Renal cortical epithelial cell (primary cell): ENCODE measurements around the gene ZBTB8B. TPM values are rescaled to one million over a fixed set of nuclear protein-coding genes. Genes with fewer than 3 reads are reported as not detected.
"Not testable (repeated sequence)": the region's sequence is repeated elsewhere in the genome, so short reads cannot be mapped to it uniquely, and the experiment has no call there.

Experiments used
- DNase-seq: peaks from one replicate; pipeline ENCODE4 v3.0.0-alpha.2; 2011; ENCODE audit warnings: low read depth
- total RNA-seq: library from RNA; depleted of rRNA; stranded (reverse); fragments of >200 nt; gene quantifications from 2 replicates; pipeline ENCODE4 v1.2.3, GENCODE V29; 2014

Gene ZBTB8B
- total RNA-seq, 1 donor from 2014 or later: under 0.01 TPM

DNA sequence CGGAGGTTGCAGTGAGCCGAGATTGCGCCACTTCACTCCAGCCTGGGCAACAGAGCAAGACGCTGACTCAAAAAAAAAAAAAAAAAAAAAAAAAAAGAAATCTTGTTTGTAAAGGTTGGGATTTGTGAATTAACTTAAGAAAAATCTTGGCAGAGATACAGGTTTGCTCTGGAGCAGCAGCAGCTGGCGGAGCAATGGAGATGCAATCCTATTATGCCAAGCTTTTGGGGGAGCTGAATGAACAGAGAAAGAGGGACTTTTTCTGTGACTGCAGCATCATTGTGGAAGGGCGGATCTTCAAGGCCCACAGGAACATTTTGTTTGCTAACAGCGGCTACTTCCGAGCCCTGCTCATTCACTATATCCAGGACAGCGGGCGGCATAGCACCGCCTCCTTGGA lies 5.6 kb downstream of the ZBTB8B start:
- DNase-seq: no peak

DNA sequence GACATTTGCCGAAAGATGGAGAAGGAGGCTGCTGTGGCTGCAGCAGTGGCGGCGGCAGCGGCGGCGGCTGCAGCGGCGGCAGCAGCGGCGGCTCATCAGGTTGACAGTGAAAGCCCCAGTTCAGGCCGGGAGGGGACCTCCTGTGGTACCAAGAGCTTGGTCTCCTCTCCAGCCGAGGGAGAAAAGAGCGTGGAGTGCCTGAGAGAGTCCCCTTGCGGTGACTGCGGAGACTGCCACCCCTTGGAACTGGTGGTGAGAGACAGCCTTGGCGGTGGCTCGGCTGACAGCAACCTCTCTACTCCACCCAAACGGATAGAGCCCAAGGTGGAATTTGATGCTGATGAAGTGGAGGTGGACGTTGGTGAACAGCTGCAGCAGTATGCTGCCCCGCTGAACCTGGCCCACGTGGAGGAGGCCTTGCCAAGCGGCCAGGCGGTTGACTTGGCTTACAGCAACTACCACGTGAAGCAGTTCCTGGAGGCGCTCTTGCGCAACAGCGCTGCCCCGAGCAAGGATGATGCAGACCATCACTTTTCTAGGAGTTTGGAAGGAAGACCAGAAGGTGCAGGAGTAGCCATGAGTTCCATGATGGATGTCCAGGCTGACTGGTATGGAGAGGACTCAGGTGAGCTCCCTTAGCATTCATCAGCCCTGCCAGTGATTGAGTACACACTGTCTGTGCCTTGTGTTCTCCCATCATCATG lies 6.3 kb downstream of the ZBTB8B start:
- no peak for DNase-seq

GRCh38 chr1:32471695-32472362 lies 7.0 kb downstream of the ZBTB8B start:
- DNase-seq: no peak

- not testable (repeated sequence) for DNase-seq
Observed at GRCh38 chr1:32472966-32473365, 8.1 kb downstream of the ZBTB8B start.

GRCh38 chr1:32474954-32475353 lies 10.1 kb downstream of the ZBTB8B start:
- peak; percentile 33 for DNase-seq

- DNase-seq: no peak
Observed at GRCh38 chr1:32480003-32480402, 15.1 kb downstream of the ZBTB8B start.

GRCh38 chr1:32480761-32481160 lies 15.9 kb downstream of the ZBTB8B start:
- DNase-seq: no peak

- not testable (repeated sequence) for DNase-seq
Observed at GRCh38 chr1:32481788-32482187, 16.9 kb downstream of the ZBTB8B start.

GRCh38 chr1:32485554-32486255 lies 20.8 kb downstream of the ZBTB8B start:
- no peak for DNase-seq

DNA sequence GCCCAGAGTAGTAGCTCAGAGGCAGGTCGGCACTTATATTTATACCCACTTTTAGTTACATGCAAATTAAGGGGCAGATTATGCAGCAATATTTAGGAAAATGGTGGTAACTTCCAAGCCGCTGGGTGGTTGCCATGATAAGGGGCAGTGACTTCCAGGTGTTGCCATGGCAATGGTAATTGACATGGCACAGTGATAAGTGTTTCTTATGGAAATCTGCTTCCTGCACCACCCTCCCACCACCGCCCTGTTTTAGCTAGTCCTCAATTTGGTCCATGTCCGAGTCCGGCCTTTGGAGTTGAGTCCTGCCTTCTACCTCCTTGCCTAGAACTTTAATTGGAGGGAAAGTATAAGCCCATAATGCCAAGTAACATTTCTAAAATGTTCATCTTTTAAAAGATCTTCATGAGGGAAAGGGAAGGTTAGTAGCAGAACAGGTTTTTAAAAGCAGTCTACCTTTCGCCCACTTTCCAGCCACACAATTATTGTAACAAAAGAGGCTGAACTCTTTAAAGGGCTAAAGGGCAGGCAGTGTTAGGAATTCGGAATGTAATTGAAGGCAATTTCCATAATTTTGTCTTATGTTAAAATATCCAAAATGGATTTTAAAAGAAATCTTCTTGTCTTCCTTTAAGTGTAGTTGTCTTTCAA lies 21.7 kb downstream of the ZBTB8B start:
- no peak for DNase-seq

GRCh38 chr1:32487182-32487581 lies 22.3 kb downstream of the ZBTB8B start:
- no peak for DNase-seq

GRCh38 chr1:32489774-32490454 lies 25.0 kb downstream of the ZBTB8B start:
- DNase-seq: no peak

GRCh38 chr1:32491386-32491785 lies 26.5 kb downstream of the ZBTB8B start:
- DNase-seq: no peak

DNA sequence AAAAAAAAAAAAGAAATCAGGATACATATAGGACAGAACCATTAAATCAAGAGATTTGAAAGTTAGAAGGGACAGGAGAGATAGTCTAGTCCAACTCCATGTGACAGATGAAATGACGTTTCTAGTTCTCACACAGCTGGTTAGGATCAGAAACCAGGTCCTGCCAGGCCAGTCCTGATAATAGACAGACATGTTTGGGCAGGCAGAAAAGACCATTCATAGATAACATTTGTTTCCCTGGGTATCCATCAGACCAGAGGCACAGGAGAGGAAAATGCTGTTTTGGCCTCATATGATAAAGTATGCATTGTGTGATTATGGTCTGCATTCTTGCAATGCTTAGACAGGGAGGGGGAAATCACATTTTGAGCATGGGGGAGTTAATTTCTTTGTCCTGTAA lies 29.3 kb downstream of the ZBTB8B start:
- no peak for DNase-seq

DNA sequence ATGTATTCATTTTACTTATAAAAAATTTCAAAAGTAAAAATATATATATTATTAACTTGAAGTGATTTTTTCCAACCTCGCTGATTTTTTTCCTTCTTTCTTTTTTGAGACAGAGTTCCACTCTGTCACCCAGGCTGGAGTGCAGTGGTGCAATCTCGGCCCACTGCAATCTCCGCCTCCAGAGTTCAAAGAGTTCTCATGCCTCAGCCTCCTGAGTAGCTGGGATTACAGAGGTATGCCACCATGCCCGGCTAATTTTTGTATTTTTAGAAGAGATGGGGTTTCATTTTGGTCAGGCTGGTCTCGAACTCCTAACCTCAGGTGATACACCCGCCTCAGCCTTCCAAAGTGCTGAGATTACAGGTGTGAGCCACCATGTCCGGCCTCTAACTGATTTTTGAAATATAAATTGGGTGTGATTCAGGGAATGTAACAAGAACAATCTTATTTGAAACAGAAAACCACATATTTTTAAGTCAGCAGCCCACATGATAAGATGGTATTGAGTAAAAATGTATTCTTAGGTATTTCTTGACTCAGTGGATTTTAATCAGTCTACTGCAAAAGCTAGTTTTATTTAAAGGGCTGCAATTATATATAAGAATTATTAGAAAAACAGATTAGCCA lies 30.0 kb downstream of the ZBTB8B start:
- DNase-seq: no peak

DNA sequence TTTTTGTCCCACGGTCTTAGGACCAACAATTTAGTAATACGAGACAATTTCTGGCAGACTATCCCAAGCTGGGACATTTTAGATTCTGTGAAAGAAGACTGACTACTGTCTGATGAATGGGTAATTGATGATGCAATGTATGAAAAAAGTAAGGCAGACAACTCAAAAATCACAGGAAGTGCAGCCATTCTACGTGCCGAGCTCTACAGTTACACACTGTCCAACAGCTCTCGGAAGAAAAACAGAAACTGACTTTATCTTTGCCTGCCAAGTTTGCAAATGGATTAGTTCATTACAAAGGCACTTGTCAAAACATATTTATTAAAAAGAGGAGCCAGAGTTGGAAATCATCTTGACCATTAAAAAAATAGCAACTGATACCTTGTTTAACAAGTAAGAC lies 31.3 kb downstream of the ZBTB8B start:
- DNase-seq: no peak

- no peak for DNase-seq
Observed at GRCh38 chr1:32498751-32499150, 33.9 kb downstream of the ZBTB8B start.

GRCh38 chr1:32500387-32501209 lies 35.7 kb downstream of the ZBTB8B start:
- peak; percentile 5 for DNase-seq

GRCh38 chr1:32501865-32502264 lies 37.0 kb downstream of the ZBTB8B start:
- DNase-seq: no peak

DNA sequence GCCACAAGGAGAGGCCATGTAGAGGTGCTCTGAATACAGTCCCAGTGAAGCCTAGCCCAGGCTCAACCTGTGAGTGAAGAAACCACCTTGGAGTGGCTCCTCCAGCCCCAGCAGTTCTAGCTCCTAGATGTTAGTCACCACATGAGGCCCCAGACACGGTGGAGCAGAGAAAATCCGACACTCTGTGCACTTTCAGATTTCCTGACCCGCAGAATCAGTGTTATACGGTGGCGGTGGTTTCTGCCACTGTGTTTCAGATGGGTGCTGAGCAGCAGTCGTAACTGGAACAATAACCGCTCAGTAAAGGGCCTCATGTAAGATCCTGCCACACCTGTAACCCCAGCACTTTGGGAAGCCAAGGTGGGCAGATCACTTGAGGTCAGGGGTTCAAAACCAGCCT lies 38.3 kb downstream of the ZBTB8B start:
- DNase-seq: no peak
